HG02571 (cell line): ENCODE measurements around the gene TRNP1.

ENCODE experiments used
- ATAC-seq: cut with Tn5 transposase; IDR thresholded peaks from one replicate; pipeline ENCODE4 v1.9.1; 2021; ENCODE audit warnings: mild to moderate bottlenecking, moderate library complexity; ENCODE audit not compliant: unreplicated experiment

TRNP1 gene

GRCh38 chr1:27000817-27001460 lies 7.4 kb downstream of the TRNP1 start:
- no peak for ATAC-seq

- no peak for ATAC-seq
Observed at GRCh38 chr1:27001570-27002360, 8.3 kb downstream of the TRNP1 start.

- no peak for ATAC-seq
Observed at GRCh38 chr1:27003745-27004470, 10.4 kb downstream of the TRNP1 start.

GRCh38 chr1:27004471-27005165 lies 11.1 kb downstream of the TRNP1 start:
- ATAC-seq = no peak

GRCh38 chr1:27005166-27005530 lies 11.7 kb downstream of the TRNP1 start:
- no peak for ATAC-seq

- no peak for ATAC-seq
Observed at GRCh38 chr1:27005648-27006496, 12.4 kb downstream of the TRNP1 start.

GRCh38 chr1:27006683-27007082 lies 13.2 kb downstream of the TRNP1 start:
- ATAC-seq = no peak

- ATAC-seq = no peak
Observed at GRCh38 chr1:27007909-27008582, 14.6 kb downstream of the TRNP1 start.

GRCh38 chr1:27009601-27010197 lies 16.2 kb downstream of the TRNP1 start:
- no peak for ATAC-seq

- no peak for ATAC-seq
Observed at GRCh38 chr1:27010226-27010994, 16.9 kb downstream of the TRNP1 start.

- ATAC-seq = no peak
Observed at GRCh38 chr1:27011058-27011764, 17.7 kb downstream of the TRNP1 start.

- ATAC-seq = no peak
Observed at GRCh38 chr1:27011976-27012563, 18.6 kb downstream of the TRNP1 start.

- no peak for ATAC-seq
Observed at GRCh38 chr1:27015260-27015659, 21.8 kb downstream of the TRNP1 start.

- ATAC-seq = no peak
Observed at GRCh38 chr1:27016376-27016775, 22.9 kb downstream of the TRNP1 start.

GRCh38 chr1:27017207-27017606 lies 23.7 kb downstream of the TRNP1 start:
- ATAC-seq = no peak

GRCh38 chr1:27018316-27018715 lies 24.8 kb downstream of the TRNP1 start:
- ATAC-seq = no peak

GRCh38 chr1:27021354-27022031 lies 28.0 kb downstream of the TRNP1 start:
- no peak for ATAC-seq
